HCT116 (cell line): ENCODE data around the gene PACSIN2. TPM values are rescaled to one million over a fixed set of nuclear protein-coding genes. Genes with fewer than 3 reads are reported as not detected.

Experiments used
- ATAC-seq: fragments of 200-7000 bp; cut with Tn5 transposase; 2 replicates; pipeline ENCODE4 v1.9.1; 2020; ENCODE audit warnings: mild to moderate bottlenecking, moderate library complexity
- BruUV-seq: library from RNA; stranded (reverse); fragments of 400-500 nt; replicated peaks from 2 replicates; lab custom pipeline; 2021; lab: Mats Ljungman, UMichigan
- CTCF ChIA-PET: fragments of 300-600 bp; sonication (Branson Sonifier 250); formaldehyde crosslinking; loops from one replicate; lab custom pipeline; 2021; ENCODE audit warnings: antibody characterized with exemption; lab: Charles Lee
- POLR2A ChIA-PET: fragments of 300-600, 350-600 bp; sonication (Branson Sonifier 250); formaldehyde crosslinking; loops from one replicate; lab custom pipeline; 2021; ENCODE audit warnings: antibody characterized with exemption; lab: Charles Lee
- RAD21 ChIA-PET, 2 experiments: fragments of 300-600 bp; sonication (Branson Sonifier 250); formaldehyde crosslinking; loops; one replicate each; lab custom pipeline; 2023; ENCODE audit warnings: low total read pairs in 2 of 2; ENCODE audit not compliant: uncharacterized antibody in 2 of 2, unreplicated experiment in 2 of 2, low non-redundant PET in 1 of 2; lab: Charles Lee
- DNase-seq: peaks from one replicate; pipeline ENCODE4 v3.0.0-alpha.2; 2010; ENCODE audit warnings: low read depth, low spot score
- H2AFZ ChIP-seq: fragments of 200-600 bp; shearing (Covaris generic), sonication (generic); 2 replicates; pipeline ENCODE4 v1.6.1; 2017; ENCODE audit warnings: low read depth, mixed run types, mixed read lengths, antibody characterized with exemption, low read length; ENCODE audit not compliant: poor library complexity, severe bottlenecking
- H3K27ac ChIP-seq: 2 replicates; pipeline ENCODE4 v1.5.1; 2012; ENCODE audit warnings: low read depth, low read length
- H3K27me3 ChIP-seq: fragments of 200-600 bp; sonication (generic); 2 replicates; pipeline ENCODE4 v1.6.1; 2016; ENCODE audit warnings: mixed run types, low read length, mixed read lengths; ENCODE audit not compliant: insufficient read depth
- H3K36me3 ChIP-seq, 2 experiments: fragments of 200-500 bp in 1 of 2; fragments of 200-600 bp in 1 of 2; sonication (Bioruptor generic) in 1 of 2; sonication (generic) in 1 of 2; 2 replicates each; pipeline versions ENCODE4 v1.5.1 to v1.6.1; 2014 to 2016; ENCODE audit warnings: low read length in 2 of 2, inconsistent platforms in 1 of 2, mixed read lengths in 1 of 2, mixed run types in 1 of 2; ENCODE audit not compliant: insufficient read depth in 2 of 2, control insufficient read depth in 1 of 2
- H3K4me1 ChIP-seq, 2 experiments: fragments of 200-600 bp in 1 of 2; sonication (generic) in 1 of 2; 2 replicates each; pipeline versions ENCODE4 v1.5.1 to v1.6.1; 2012 to 2017; ENCODE audit warnings: low read length in 2 of 2, inconsistent platforms in 1 of 2, mild to moderate bottlenecking in 1 of 2, mixed read lengths in 1 of 2, mixed run types in 1 of 2, moderate library complexity in 1 of 2; ENCODE audit not compliant: insufficient read depth in 2 of 2, control insufficient read depth in 1 of 2
- H3K4me2 ChIP-seq: fragments of 200-600 bp; sonication (generic); 2 replicates; pipeline ENCODE4 v1.6.1; 2017; ENCODE audit warnings: mixed run types, low read length, mixed read lengths
- H3K4me3 ChIP-seq, 2 experiments: fragments of 200-600 bp in 1 of 2; sonication (generic) in 1 of 2; replicated peaks in 1 of 2; 2 replicates each; pipeline ENCODE4 v1.5.1; 2011 to 2016; ENCODE audit warnings: low read length in 2 of 2, control low read depth in 1 of 2, low read depth in 1 of 2, mild to moderate bottlenecking in 1 of 2, mixed read lengths in 1 of 2, mixed run types in 1 of 2
- H3K79me2 ChIP-seq: fragments of 200-600 bp; sonication (generic); 2 replicates; pipeline ENCODE4 v1.6.1; 2017; ENCODE audit warnings: mild to moderate bottlenecking, mixed run types, low read length, moderate library complexity, mixed read lengths; ENCODE audit not compliant: insufficient read depth
- H3K9ac ChIP-seq: fragments of 200-600 bp; sonication (generic); 2 replicates; pipeline ENCODE4 v1.6.1; 2016; ENCODE audit warnings: low read length, mixed read lengths
- H3K9me2 ChIP-seq: fragments of 200-600 bp; sonication (generic), shearing (Covaris generic); 2 replicates; pipeline ENCODE4 v1.6.1; 2017; ENCODE audit warnings: mixed run types, mild to moderate bottlenecking, moderate library complexity; ENCODE audit not compliant: insufficient read depth
- H3K9me3 ChIP-seq, 2 experiments: fragments of 200-500 bp in 1 of 2; fragments of 200-600 bp in 1 of 2; sonication (Bioruptor generic) in 1 of 2; sonication (generic) in 1 of 2; 2 replicates each; pipeline ENCODE4 v1.6.1; 2014 to 2017; ENCODE audit warnings: low read length in 2 of 2, mixed read lengths in 2 of 2, inconsistent platforms in 1 of 2, low read depth in 1 of 2, mild to moderate bottlenecking in 1 of 2, mixed run types in 1 of 2, moderate library complexity in 1 of 2; ENCODE audit not compliant: control insufficient read depth in 1 of 2, insufficient read depth in 1 of 2
- H4K20me1 ChIP-seq: fragments of 200-600 bp; sonication (generic), shearing (Covaris generic); 2 replicates; pipeline ENCODE4 v1.6.1; 2017; ENCODE audit warnings: mixed run types, mild to moderate bottlenecking, moderate library complexity; ENCODE audit not compliant: insufficient read depth
- CBX3 ChIP-seq: IDR thresholded peaks from 2 replicates; pipeline ENCODE4 v1.6.1; 2012; ENCODE audit warnings: low read depth
- JUND ChIP-seq: IDR thresholded peaks from 2 replicates; pipeline ENCODE4 v1.6.1; 2012
- MAX ChIP-seq: IDR thresholded peaks from 2 replicates; pipeline ENCODE4 v1.6.1; 2012
- RAD21 ChIP-seq: IDR thresholded peaks from 2 replicates; pipeline ENCODE4 v1.6.1; 2012; ENCODE audit warnings: low read depth, mild to moderate bottlenecking
- REST ChIP-seq: IDR thresholded peaks from 2 replicates; pipeline ENCODE4 v1.6.1; 2012; ENCODE audit warnings: low read depth
- SIN3A ChIP-seq: IDR thresholded peaks from 2 replicates; pipeline ENCODE4 v1.6.1; 2012; ENCODE audit warnings: low read depth
- TCF7L2 ChIP-seq: IDR thresholded peaks from 2 replicates; pipeline ENCODE4 v1.7.0; 2011; ENCODE audit warnings: borderline replicate concordance, inconsistent platforms; ENCODE audit not compliant: insufficient read depth, insufficient read length; ENCODE audit errors: extremely low read depth
- YY1 ChIP-seq: IDR thresholded peaks from 2 replicates; pipeline ENCODE4 v1.6.1; 2011; ENCODE audit warnings: low read length, low read depth, moderate library complexity, mild to moderate bottlenecking; ENCODE audit not compliant: insufficient replicate concordance; ENCODE audit errors: extremely low read depth
- ZNF274 ChIP-seq: fragments of 200-500 bp; sonication (Bioruptor generic); IDR thresholded peaks from 2 replicates; pipeline ENCODE4 v1.6.1; 2014; ENCODE audit warnings: mild to moderate bottlenecking, low read depth, low read length, inconsistent platforms
- intact Hi-C: fragments of 100-400 bp; cut with micrococcal nuclease; formaldehyde crosslinking; loops from 2 replicates; pipeline ENCODE4 v1.10.0; 2022
- total RNA-seq: library from RNA; stranded (reverse); gene quantifications from one replicate; pipeline ENCODE4 v1.2.1, GENCODE V29; 2021; ENCODE audit not compliant: unreplicated experiment

Gene PACSIN2
- total RNA-seq, 1 experiment from 2014 or later, result 48.2 TPM

- no peak for TF ChIP-seq RAD21
- TF ChIP-seq ZNF274, result no peak
- TF ChIP-seq YY1, result no peak
- no peak for TF ChIP-seq MAX
- ChIA-PET RAD21 (no interaction called here), POLR2A (interaction anchor here (1.4 kb wide), 1 partner anchor 8 kb away, joined by 3 read pairs; no protein-coding TSS in a partner anchor), CTCF (interaction anchor here (1.5 kb wide), 1 partner anchor 58 kb away, joined by 3 read pairs; no protein-coding TSS in a partner anchor)
- Histone ChIP-seq H3K27me3 (no peaks in the 10 kb centered on the region), H3K9ac (no peak overlapping the region), H3K4me2 (no peak overlapping the region), H3K9me3 (no peaks in the 10 kb centered on the region), H3K27ac (no peak overlapping the region), H2AFZ (no peak overlapping the region), H3K79me2 (peaks cover 71% of the 10 kb centered on the region), H4K20me1 (no peaks in the 10 kb centered on the region), H3K36me3 (no peaks in the 10 kb centered on the region), H3K9me2 (no peaks in the 10 kb centered on the region), H3K4me3 (no peak overlapping the region), H3K4me1 (peaks cover 13 to 40% of the 10 kb centered on the region in 2 experiments)
- no peak for DNase-seq
- no TSS peak for BruUV-seq
- no peak for ATAC-seq
- intact Hi-C loops, result loop anchor here (10.0 kb wide), 1 partner anchor 163 kb away; no protein-coding TSS in a partner anchor
Measured at GRCh38 chr22:42932197-42932519, 82.8 kb downstream of the PACSIN2 start.

GRCh38 chr22:42931421-42932196 lies 83.3 kb downstream of the PACSIN2 start:
- ChIA-PET RAD21 (no interaction called here), POLR2A (interaction anchor here (1.4 kb wide), 1 partner anchor 8 kb away, joined by 3 read pairs; no protein-coding TSS in a partner anchor)

More at GRCh38 chr22:42931421-42932196, 83.3 kb downstream of the PACSIN2 start:
- no peaks in the 10 kb centered on the region for H3K9me3 ChIP-seq
- no peak overlapping the region for H2AFZ ChIP-seq
- H3K79me2 ChIP-seq, result peaks cover 72% of the 10 kb centered on the region
- no peaks in the 10 kb centered on the region for H3K36me3 ChIP-seq
- no peaks in the 10 kb centered on the region for H4K20me1 ChIP-seq
- CTCF ChIA-PET, result interaction anchor here (0.6 to 1.5 kb wide), 2 partner anchors 59 to 84 kb away, joined by 3 read pairs; partner anchors contain the start of gene PACSIN2
- intact Hi-C loops, result loop anchor here (10.0 kb wide), 1 partner anchor 163 kb away; no protein-coding TSS in a partner anchor
- TF ChIP-seq SIN3A (no peak), CBX3 (no peak), YY1 (no peak), JUND (no peak), TCF7L2 (no peak), REST (no peak)
- no peaks in the 10 kb centered on the region for H3K27me3 ChIP-seq
- BruUV-seq, result no TSS peak
- peaks cover 9 to 34% of the 10 kb centered on the region in 2 experiments for H3K4me1 ChIP-seq
- DNase-seq (no peak), ATAC-seq (no peak)
- H3K4me3 ChIP-seq, result no peak overlapping the region
- no peak overlapping the region for H3K9ac ChIP-seq
- H3K9me2 ChIP-seq, result no peaks in the 10 kb centered on the region
- H3K4me2 ChIP-seq, result peak overlapping the region; percentile 23; the same call in 1 of the 2 replicates
- H3K27ac ChIP-seq, result no peak overlapping the region
